HPDE6-E6E7 (cell line): ENCODE results near the gene TMEM134.

Experiments
- DNase-seq: peaks from one replicate; pipeline ENCODE4 v3.0.0; 2011; ENCODE audit warnings: missing footprints; ENCODE audit errors: extremely low spot score

The TMEM134 gene

GRCh38 chr11:67422891-67423290 is 46.2 kb downstream of the TMEM134 start:
- peak; percentile 90 for DNase-seq

GRCh38 chr11:67421430-67422031 is 47.5 kb downstream of the TMEM134 start:
- DNase-seq: no peak

DNA sequence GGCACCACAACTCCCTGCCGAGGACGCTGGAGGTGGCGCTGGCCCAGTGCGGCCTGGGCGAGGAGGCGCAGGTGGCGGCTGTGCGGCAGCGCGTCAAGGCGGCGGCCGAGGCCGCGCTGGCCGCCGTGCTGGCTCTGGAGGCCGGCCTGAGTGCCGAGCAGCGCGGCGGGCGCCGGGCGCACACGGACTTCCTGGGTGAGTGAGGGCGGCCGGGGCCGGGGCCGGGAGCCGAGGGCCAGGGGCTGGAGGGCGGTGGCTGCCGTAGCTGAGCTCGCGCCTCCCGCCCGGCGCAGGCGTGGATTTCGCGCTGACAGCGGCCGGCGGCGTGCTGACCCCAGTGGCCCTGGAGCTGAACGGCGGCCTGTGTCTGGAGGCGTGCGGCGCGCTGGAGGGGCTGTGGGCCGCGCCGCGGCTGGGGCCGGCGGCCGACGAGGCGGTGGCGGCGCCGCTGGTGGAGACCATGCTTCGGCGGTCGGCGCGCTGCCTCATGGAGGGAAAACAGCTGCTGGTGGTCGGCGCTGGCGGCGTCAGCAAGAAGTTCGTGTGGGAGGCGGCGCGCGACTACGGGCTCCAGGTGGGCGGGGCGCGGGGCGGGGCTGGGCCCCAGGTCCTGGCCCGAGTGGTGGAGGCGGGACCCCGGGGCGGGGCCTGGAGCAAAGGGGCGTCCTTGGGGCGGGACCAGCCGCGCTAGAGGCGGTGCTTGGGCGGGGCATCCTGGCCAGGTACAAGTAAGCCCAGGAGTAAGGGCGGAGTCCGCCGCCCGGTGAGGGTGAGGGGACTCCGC is 48.2 kb downstream of the TMEM134 start:
- peak; percentile 84 for DNase-seq

DNA sequence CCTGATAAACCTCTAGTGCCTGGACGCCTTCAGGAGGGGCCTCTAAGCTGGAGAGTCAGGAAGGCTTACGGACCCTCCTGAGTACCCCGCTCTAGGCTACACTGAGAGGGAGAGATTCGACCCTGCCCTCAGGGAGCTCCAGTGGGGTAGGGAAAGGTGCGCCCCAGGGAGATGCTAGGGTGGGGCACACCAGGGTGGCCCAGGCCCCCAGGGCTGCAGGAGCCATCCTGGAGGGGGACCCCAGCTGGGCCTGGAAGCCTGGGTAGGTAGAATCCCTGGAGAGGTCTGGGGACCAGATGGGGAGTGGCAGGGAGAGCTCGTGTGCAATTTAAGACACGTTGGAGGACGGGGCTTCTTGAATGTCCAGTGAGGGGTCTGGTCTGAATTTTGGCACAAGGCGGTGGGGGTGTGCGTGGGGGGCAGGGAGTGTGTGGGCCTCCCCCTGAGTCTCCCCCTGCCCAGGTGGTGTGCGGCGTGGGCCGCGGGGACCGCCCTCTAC is 48.9 kb downstream of the TMEM134 start:
- DNase-seq: no peak

- no peak for DNase-seq
These were observed 49.6 kb downstream of the TMEM134 start for GRCh38 chr11:67419325-67420049.

DNA sequence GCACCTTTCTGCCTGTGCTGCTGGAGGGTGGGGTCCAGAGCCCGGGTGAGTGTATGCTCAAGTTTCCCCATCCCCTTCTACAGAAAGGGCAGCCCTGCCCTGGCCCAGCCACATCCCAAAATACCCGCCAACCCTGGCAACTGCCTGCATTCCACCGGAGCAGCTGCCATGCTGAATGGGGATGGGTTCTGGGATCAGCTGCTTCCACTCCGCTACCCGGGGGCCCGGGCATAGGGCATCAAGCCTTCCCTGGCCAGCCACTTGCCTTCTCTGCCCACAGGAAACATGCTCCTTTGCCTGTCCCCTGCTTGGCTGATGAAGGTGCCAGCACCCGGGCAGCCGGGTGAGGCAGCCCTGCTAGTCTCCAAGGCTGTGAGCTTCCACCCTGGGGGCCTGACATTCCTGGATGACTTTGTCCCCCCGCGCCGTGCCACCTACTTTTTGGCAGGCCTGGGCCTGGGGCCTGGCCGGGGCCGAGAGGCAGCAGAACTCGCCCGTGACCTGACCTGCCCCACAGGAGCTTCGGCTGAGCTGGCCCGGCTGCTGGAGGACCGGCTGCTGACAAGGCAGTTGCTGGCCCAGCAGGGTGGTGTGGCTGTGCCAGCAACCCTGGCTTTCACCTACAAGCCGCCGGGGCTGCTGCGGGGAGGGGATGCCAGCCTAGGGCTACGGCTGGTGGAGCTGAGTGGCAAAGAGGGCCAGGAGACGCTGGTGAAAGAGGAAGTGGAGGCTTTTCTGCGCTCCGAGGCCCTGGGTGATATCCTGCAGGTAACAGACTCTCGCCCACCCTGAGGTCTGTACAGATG is 50.4 kb downstream of the TMEM134 start:
- DNase-seq: no peak

DNA sequence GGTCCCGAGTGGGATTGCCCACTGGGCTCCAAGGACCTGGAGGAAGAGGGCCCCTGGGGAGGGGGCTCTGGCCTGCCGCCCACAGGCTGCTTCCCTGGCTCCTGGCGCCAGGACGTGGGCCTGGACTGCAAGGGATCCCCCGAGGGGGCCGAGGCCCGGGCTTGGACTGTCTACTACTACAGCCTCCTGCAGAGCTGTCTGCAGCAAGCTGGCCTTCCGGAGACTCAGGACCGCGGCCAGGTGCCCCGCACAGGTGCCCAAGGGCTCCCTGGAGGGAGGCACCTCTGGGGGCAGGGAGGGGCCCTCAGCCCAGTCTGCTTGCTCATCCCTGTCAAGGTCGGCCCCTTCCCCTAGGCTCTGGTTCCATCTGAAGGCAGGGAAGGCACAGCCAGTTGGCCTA is 51.6 kb downstream of the TMEM134 start:
- DNase-seq: no peak

DNA sequence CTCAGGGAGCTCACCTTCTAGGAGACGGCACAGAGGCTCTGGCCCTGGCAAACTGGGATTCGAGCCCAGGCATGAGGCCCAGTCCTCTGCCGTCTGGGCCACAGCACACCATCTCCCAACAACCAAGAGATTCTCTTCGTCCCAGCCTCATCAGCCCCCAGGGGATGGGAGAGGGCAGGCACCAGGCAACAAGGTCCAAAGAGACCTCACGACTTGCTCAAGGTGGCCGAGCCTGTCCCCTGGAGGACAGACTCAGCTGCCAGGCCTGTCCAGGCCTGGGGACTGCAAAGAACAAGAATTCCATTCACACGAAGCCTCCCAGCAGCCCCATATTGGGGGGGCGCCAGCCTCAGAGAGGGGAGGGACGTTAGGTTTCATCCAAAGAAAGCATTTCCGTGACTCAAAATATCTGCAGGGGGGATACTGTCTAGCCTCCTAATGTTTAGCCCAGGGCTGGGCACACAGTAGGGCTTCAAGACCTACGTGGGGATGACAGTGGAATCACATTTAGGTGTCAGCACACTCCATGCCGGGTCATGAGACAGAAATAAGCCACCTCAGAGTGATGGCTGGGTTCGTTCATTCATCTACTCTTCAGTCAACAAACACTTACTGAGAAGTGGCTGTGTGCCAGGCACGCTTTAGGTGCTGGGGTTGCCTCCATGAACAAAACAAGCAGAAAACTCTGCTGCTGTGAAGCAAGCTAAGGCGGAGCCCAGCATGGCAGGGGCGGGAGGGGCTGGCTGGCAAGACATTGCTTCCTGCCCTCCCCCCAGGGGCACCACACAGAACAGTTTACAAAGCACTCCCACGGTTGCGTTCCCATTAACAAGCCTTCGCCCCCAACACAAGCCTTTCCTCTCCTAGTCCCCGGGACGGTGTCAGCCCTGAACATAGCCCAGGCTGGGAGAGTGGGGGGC is 52.4 kb downstream of the TMEM134 start:
- no peak for DNase-seq

GRCh38 chr11:67415501-67416304 is 53.3 kb downstream of the TMEM134 start, which contains the start of gene CARNS1:
TSS of gene CARNS1 (plus strand) at chr11:67415678. CDS start at chr11:67416200, 522 bp downstream.
- DNase-seq: no peak

DNA sequence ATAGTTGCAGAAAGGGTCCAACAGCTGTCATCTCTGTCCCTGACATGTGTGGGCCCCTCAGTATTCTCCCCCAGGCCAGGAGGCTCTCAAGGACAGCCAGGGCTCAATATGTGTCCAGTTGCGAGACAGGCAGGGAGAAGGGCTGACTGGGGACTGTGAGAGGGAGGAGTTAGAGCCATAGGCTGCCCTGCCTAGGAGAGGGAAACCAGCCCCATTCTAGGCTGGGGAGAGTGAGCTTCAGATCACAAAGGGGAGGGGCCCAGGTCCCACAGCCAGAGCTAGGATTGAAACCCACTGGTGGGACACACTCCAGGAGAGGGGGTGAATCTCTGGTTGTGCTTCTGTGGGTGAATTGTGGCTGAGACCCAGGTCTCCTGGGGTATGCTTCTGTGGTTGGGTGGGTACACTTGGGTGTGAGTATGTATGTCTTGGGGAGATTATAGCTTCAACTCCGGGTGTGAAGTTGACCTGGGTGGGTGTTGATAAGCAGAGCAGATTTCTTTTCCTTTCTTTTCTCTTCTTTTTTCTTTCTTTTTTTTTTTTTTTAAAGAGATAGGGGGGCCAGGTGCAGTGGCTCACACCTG is 55.7 kb downstream of the TMEM134 start:
- no peak for DNase-seq

DNA sequence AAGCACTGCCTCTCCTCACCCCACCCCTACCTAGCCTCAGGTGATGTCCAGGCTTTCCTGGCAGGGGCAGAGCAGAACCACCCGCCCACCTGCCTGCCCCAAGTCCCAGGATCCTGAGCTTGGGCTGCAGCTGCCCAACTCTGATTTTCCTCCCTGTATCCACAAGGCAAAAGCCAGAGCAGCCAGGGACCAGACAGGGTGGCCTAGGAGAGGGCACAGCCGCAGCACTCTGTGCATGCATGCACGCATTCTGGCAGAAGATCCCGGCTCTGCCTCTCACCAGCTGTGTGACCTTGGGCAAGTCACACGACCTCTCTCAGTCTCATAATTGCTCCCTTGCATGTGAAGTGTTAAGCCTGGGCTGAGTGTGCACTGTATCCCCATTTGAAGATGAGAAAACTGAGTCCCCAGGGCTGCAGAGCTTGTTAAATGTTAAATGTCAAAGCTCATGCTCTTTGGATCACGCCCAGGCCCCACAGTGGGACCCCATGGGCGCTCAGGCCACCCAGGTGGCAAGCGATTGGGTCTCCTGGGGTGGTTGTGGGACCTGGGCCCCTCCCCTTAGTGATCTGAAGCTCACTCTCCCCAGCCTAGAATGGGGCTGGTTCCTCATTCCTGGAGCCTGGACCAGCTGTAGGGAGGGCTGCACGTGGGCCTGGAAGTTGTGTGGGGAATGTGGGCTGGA is 56.4 kb downstream of the TMEM134 start:
- no peak for DNase-seq

DNA sequence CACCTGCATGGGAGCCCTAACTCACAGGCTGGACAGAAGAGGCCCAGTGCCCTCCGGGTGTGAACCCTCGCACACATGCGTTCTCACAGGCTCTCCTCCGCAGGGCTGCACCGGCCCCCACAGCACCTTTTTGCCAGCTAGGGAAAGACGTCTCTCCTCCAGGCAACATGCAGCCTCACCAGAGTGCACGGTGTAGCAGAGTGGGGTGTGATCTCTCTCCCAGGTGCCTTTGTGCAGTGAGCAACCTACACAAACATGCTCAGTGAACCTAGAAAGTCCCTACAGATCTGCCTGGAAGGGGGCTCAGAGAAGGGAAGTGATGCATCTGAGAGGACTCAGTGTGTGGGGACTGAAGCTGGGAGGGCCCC is 57.3 kb downstream of the TMEM134 start:
- DNase-seq: no peak
